HepG2 (cell line): ENCODE measurements around the gene CYLD.

Experiments
- ATAD3A ChIP-seq: sonication (generic); formaldehyde crosslinking; IDR thresholded peaks from 2 replicates; pipeline ENCODE4 v1.4.0; 2020; ENCODE audit warnings: missing genetic modification reagents
- SIN3A ChIP-seq: IDR thresholded peaks from 2 replicates; pipeline ENCODE4 v1.6.1; 2011; ENCODE audit warnings: low read depth, mild to moderate bottlenecking, control low read depth, low read length, borderline replicate concordance
- SP2 ChIP-seq: sonication (generic); formaldehyde crosslinking; IDR thresholded peaks from 2 replicates; pipeline ENCODE4 v1.5.1; 2020; ENCODE audit warnings: mild to moderate bottlenecking, missing genetic modification reagents
- SRSF9 ChIP-seq: fragments of 200-400 bp; formaldehyde crosslinking; IDR thresholded peaks from 2 replicates; pipeline ENCODE4 v1.6.1; 2018; ENCODE audit warnings: borderline replicate concordance, mild to moderate bottlenecking, low read depth, low read length; ENCODE audit not compliant: insufficient read depth, poor library complexity, severe bottlenecking
- STAT5B ChIP-seq: sonication (generic); formaldehyde crosslinking; IDR thresholded peaks from 2 replicates; pipeline ENCODE4 v1.4.0; 2020; ENCODE audit warnings: missing genetic modification reagents
- ZNF274 ChIP-seq: sonication (generic); formaldehyde crosslinking; IDR thresholded peaks from 2 replicates; pipeline ENCODE4 v1.5.1; 2020; ENCODE audit warnings: mild to moderate bottlenecking, missing genetic modification reagents
- ZNF44 ChIP-seq: sonication (generic); formaldehyde crosslinking; IDR thresholded peaks from 2 replicates; pipeline ENCODE4 v1.5.1; 2020; ENCODE audit warnings: mild to moderate bottlenecking, missing genetic modification reagents
- ZNF598 ChIP-seq: sonication (generic); formaldehyde crosslinking; IDR thresholded peaks from 2 replicates; pipeline ENCODE4 v1.5.1; 2020; ENCODE audit warnings: mild to moderate bottlenecking, missing genetic modification reagents, borderline replicate concordance
- TF ChIP-seq, protein P1 (sequence below): sonication (generic); formaldehyde crosslinking; IDR thresholded peaks from 2 replicates; pipeline ENCODE4 v1.4.0; 2020; ENCODE audit warnings: low read depth, mild to moderate bottlenecking, missing genetic modification reagents
- TF ChIP-seq, protein P2 (sequence below): sonication (generic); formaldehyde crosslinking; IDR thresholded peaks from 2 replicates; pipeline ENCODE4 v1.4.0; 2020; ENCODE audit warnings: missing genetic modification reagents
- TF ChIP-seq, protein P3 (sequence below): sonication (generic); formaldehyde crosslinking; IDR thresholded peaks from 2 replicates; pipeline ENCODE4 v1.5.0; 2020; ENCODE audit warnings: mild to moderate bottlenecking, missing genetic modification reagents, moderate library complexity
- TF ChIP-seq, protein P4 (sequence below), 2 experiments: sonication (generic) in 1 of 2; formaldehyde crosslinking in 1 of 2; IDR thresholded peaks; 2 replicates each; pipeline versions ENCODE4 v1.6.1 to v1.9.0; 2014 to 2022; ENCODE audit warnings: antibody characterized with exemption in 1 of 2, borderline replicate concordance in 1 of 2, inconsistent platforms in 1 of 2, low read depth in 1 of 2, missing genetic modification reagents in 1 of 2
- TF ChIP-seq, protein P5 (sequence below): sonication (generic); formaldehyde crosslinking; IDR thresholded peaks from 2 replicates; pipeline ENCODE4 v1.5.1; 2020; ENCODE audit warnings: mild to moderate bottlenecking, missing genetic modification reagents, borderline replicate concordance
- TF ChIP-seq, protein P6 (sequence below): sonication (generic); formaldehyde crosslinking; IDR thresholded peaks from 2 replicates; pipeline ENCODE4 v1.4.0; 2020; ENCODE audit warnings: mild to moderate bottlenecking, missing genetic modification reagents, borderline replicate concordance

DNA sequence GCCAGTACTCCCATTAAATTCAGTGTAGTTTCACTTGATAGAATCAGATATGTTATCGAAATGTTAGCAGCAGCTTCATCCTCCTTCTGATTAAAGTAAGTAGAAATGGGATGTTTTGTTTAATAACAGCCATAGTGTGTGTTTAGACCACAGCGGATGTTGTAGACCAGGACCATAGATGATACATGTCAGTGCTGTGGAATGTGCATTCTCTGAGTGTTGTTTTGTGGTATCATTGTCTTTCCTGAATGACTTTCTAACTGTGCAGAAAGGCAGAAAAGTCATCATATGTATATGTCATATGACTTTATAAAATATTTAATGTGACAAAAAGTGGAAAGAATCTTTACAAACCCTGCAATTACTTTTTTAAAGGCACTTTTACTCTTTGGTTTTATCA lies 55.6 kb downstream of the CYLD start:
- TF ChIP-seq, protein P1, sequence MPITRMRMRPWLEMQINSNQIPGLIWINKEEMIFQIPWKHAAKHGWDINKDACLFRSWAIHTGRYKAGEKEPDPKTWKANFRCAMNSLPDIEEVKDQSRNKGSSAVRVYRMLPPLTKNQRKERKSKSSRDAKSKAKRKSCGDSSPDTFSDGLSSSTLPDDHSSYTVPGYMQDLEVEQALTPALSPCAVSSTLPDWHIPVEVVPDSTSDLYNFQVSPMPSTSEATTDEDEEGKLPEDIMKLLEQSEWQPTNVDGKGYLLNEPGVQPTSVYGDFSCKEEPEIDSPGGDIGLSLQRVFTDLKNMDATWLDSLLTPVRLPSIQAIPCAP (CRISPR knock-in tag), result no peak
- TF ChIP-seq, protein P2, sequence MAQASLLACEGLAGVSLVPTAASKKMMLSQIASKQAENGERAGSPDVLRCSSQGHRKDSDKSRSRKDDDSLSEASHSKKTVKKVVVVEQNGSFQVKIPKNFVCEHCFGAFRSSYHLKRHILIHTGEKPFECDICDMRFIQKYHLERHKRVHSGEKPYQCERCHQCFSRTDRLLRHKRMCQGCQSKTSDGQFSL (CRISPR knock-in tag), result no peak
- TF ChIP-seq ZNF598 (CRISPR knock-in tag) (no peak), ATAD3A (CRISPR knock-in tag) (no peak), STAT5B (CRISPR knock-in tag) (no peak), ZNF44 (CRISPR knock-in tag) (no peak), SIN3A (no peak), ZNF274 (CRISPR knock-in tag) (no peak), SRSF9 (no peak), SP2 (CRISPR knock-in tag) (no peak)
- TF ChIP-seq, protein P3, sequence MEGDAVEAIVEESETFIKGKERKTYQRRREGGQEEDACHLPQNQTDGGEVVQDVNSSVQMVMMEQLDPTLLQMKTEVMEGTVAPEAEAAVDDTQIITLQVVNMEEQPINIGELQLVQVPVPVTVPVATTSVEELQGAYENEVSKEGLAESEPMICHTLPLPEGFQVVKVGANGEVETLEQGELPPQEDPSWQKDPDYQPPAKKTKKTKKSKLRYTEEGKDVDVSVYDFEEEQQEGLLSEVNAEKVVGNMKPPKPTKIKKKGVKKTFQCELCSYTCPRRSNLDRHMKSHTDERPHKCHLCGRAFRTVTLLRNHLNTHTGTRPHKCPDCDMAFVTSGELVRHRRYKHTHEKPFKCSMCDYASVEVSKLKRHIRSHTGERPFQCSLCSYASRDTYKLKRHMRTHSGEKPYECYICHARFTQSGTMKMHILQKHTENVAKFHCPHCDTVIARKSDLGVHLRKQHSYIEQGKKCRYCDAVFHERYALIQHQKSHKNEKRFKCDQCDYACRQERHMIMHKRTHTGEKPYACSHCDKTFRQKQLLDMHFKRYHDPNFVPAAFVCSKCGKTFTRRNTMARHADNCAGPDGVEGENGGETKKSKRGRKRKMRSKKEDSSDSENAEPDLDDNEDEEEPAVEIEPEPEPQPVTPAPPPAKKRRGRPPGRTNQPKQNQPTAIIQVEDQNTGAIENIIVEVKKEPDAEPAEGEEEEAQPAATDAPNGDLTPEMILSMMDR, result no peak
- TF ChIP-seq, protein P4, sequence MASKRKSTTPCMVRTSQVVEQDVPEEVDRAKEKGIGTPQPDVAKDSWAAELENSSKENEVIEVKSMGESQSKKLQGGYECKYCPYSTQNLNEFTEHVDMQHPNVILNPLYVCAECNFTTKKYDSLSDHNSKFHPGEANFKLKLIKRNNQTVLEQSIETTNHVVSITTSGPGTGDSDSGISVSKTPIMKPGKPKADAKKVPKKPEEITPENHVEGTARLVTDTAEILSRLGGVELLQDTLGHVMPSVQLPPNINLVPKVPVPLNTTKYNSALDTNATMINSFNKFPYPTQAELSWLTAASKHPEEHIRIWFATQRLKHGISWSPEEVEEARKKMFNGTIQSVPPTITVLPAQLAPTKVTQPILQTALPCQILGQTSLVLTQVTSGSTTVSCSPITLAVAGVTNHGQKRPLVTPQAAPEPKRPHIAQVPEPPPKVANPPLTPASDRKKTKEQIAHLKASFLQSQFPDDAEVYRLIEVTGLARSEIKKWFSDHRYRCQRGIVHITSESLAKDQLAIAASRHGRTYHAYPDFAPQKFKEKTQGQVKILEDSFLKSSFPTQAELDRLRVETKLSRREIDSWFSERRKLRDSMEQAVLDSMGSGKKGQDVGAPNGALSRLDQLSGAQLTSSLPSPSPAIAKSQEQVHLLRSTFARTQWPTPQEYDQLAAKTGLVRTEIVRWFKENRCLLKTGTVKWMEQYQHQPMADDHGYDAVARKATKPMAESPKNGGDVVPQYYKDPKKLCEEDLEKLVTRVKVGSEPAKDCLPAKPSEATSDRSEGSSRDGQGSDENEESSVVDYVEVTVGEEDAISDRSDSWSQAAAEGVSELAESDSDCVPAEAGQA (IDR thresholded peaks at IDR 0.05; ENCODE audit: low read depth), result no peak
- TF ChIP-seq, protein P4 (CRISPR knock-in tag; IDR thresholded peaks at IDR 0.05; ENCODE audit: borderline replicate concordance), result no peak
- TF ChIP-seq, protein P5, sequence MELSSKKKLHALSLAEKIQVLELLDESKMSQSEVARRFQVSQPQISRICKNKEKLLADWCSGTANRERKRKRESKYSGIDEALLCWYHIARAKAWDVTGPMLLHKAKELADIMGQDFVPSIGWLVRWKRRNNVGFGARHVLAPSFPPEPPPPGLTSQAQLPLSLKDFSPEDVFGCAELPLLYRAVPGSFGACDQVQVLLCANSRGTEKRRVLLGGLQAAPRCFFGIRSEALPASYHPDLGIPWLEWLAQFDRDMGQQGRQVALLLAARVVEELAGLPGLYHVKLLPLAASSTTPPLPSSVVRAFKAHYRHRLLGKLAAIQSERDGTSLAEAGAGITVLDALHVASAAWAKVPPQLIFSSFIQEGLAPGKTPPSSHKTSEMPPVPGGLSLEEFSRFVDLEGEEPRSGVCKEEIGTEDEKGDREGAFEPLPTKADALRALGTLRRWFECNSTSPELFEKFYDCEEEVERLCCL (CRISPR knock-in tag), result no peak
- TF ChIP-seq, protein P6, sequence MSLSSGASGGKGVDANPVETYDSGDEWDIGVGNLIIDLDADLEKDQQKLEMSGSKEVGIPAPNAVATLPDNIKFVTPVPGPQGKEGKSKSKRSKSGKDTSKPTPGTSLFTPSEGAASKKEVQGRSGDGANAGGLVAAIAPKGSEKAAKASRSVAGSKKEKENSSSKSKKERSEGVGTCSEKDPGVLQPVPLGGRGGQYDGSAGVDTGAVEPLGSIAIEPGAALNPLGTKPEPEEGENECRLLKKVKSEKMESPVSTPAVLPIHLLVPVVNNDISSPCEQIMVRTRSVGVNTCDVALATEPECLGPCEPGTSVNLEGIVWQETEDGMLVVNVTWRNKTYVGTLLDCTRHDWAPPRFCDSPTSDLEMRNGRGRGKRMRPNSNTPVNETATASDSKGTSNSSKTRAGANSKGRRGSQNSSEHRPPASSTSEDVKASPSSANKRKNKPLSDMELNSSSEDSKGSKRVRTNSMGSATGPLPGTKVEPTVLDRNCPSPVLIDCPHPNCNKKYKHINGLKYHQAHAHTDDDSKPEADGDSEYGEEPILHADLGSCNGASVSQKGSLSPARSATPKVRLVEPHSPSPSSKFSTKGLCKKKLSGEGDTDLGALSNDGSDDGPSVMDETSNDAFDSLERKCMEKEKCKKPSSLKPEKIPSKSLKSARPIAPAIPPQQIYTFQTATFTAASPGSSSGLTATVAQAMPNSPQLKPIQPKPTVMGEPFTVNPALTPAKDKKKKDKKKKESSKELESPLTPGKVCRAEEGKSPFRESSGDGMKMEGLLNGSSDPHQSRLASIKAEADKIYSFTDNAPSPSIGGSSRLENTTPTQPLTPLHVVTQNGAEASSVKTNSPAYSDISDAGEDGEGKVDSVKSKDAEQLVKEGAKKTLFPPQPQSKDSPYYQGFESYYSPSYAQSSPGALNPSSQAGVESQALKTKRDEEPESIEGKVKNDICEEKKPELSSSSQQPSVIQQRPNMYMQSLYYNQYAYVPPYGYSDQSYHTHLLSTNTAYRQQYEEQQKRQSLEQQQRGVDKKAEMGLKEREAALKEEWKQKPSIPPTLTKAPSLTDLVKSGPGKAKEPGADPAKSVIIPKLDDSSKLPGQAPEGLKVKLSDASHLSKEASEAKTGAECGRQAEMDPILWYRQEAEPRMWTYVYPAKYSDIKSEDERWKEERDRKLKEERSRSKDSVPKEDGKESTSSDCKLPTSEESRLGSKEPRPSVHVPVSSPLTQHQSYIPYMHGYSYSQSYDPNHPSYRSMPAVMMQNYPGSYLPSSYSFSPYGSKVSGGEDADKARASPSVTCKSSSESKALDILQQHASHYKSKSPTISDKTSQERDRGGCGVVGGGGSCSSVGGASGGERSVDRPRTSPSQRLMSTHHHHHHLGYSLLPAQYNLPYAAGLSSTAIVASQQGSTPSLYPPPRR (CRISPR knock-in tag), result no peak
